ENCODE results near the gene LTBP1. TPM values are rescaled to one million over a fixed set of nuclear protein-coding genes. Genes with fewer than 3 reads are reported as not detected.

LTBP1 gene
- total and polyA plus RNA-seq, 2 experiments from 2014 or later: 15.7 to 49.8 TPM

DNA sequence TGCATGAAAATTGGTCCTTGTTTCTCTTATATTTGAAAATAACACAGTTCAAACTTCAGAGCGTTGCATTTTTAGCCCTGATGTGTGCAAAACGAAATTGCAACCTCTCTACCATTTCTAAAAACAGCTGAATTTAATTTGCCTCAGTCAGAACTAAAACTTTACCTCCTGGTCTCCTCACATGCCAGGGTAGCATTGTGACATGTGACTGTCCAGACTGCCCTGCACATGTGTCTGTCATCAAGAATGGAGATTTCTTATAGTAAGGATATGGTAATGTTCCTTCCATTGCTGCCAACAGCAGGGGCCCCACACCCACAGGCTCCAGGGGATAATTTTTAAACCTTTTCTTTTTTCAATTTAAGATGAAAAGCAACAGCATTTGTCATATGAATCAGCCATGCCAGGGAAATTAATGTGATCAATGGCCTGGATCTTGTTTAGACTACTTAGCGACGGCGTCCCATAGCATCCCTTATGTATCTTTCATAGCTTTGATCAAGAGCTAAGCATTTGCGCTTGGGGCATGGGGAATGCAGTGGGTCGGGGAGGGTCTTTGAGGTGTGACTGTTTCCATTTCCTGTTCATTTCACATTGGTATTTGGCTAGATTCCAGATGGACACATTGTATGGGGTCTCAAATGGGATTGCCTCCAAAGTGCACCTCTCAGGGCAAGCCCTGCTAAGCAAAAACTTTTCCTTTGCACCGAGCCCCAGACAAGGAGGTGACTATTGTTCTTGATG is 437.3 kb downstream of the LTBP1 start:
- H3K4me3 ChIP-seq: no peak overlapping the region
- no peaks in the 10 kb centered on the region; the same call in 1 of the 3 replicates for H3K9me3 Mint-ChIP-seq
- H3K27ac Mint-ChIP-seq: no peak overlapping the region; the same call in 1 of the 2 replicates
- H3K4me1 Mint-ChIP-seq: peaks cover 14% of the 10 kb centered on the region; the same call in 2 of the 3 replicates
- no peak overlapping the region for H3K4me3 Mint-ChIP-seq
- no peak overlapping the region for H3K27ac ChIP-seq (ENCODE audit: low read depth)
- H3K27me3 ChIP-seq (ENCODE audit: insufficient read depth): no peaks in the 10 kb centered on the region
- H2AFZ ChIP-seq: no peak overlapping the region
- no peak overlapping the region for H3K4me2 ChIP-seq
- peaks cover 20% of the 10 kb centered on the region for H3K4me1 ChIP-seq (ENCODE audit: insufficient read depth)
- H3K27me3 Mint-ChIP-seq (ENCODE audit: insufficient read depth, low read depth, poor library complexity): peaks cover 6% of the 10 kb centered on the region
- no peaks in the 10 kb centered on the region; the same call in 2 of the 3 replicates for H3K36me3 Mint-ChIP-seq (ENCODE audit: low read depth)
- H4K20me1 ChIP-seq (replicated peaks; ENCODE audit: insufficient read depth): no peaks in the 10 kb centered on the region
- no peaks in the 10 kb centered on the region for H3K9me2 ChIP-seq (ENCODE audit: insufficient read depth)
- no peaks in the 10 kb centered on the region for H3K36me3 ChIP-seq (ENCODE audit: insufficient read depth)
- no peak for ATAC-seq
- no peaks in the 10 kb centered on the region for H3F3A ChIP-seq (replicated peaks; ENCODE audit: low read depth)
- no peaks in the 10 kb centered on the region for H3K79me2 ChIP-seq (replicated peaks; ENCODE audit: insufficient read depth)
- no peak for DNase-seq (ENCODE audit: low spot score)
- no peak for TF ChIP-seq JUNB (IDR thresholded peaks at IDR 0.05; ENCODE audit: unreplicated experiment)

DNA sequence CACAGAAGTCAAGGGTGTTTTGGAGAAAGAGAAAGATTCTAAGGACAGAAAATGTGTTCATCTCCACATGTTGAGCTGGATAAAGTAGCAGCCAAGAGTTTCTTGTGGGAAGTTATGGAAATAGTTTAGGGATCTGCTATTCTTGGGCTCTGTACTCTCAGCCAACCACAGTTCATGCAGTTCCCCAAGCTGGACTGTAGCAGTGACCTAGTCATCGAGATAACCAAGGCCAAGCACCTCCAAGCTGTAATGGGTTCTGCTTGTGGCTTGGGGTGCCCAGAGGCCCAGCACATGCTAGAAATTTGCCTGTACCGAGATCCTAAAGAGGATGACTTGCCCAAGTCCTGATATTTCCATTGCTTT is 437.8 kb downstream of the LTBP1 start:
- no peak overlapping the region for H3K4me2 ChIP-seq
- Mint-ChIP-seq H3K36me3 (ENCODE audit: low read depth) (no peaks in the 10 kb centered on the region; the same call in 2 of the 3 replicates), H3K27ac (no peak overlapping the region), H3K9me3 (no peaks in the 10 kb centered on the region; the same call in 2 of the 3 replicates), H3K27me3 (ENCODE audit: insufficient read depth, low read depth, poor library complexity) (peaks cover 6% of the 10 kb centered on the region), H3K4me1 (peaks cover 10% of the 10 kb centered on the region; the same call in 2 of the 3 replicates), H3K4me3 (no peak overlapping the region)
- no peaks in the 10 kb centered on the region for H3K36me3 ChIP-seq (ENCODE audit: insufficient read depth)
- no peaks in the 10 kb centered on the region for H3K27me3 ChIP-seq (ENCODE audit: insufficient read depth)
- no peak overlapping the region for H2AFZ ChIP-seq
- H4K20me1 ChIP-seq (replicated peaks; ENCODE audit: insufficient read depth): no peaks in the 10 kb centered on the region
- DNase-seq (ENCODE audit: low spot score): no peak
- no peak for ATAC-seq
- no peaks in the 10 kb centered on the region for H3K9me2 ChIP-seq (ENCODE audit: insufficient read depth)
- no peaks in the 10 kb centered on the region for H3F3A ChIP-seq (replicated peaks; ENCODE audit: low read depth)
- no peak overlapping the region for H3K27ac ChIP-seq (ENCODE audit: low read depth)
- no peaks in the 10 kb centered on the region for H3K79me2 ChIP-seq (replicated peaks; ENCODE audit: insufficient read depth)
- peaks cover 15% of the 10 kb centered on the region for H3K4me1 ChIP-seq (ENCODE audit: insufficient read depth)
- no peak overlapping the region for H3K4me3 ChIP-seq
- TF ChIP-seq STAT1 (IDR thresholded peaks at IDR 0.05; ENCODE audit: unreplicated experiment) (no peak), JUNB (IDR thresholded peaks at IDR 0.05; ENCODE audit: unreplicated experiment) (no peak), EZH2phosphoT487 (IDR thresholded peaks at IDR 0.05; ENCODE audit: unreplicated experiment) (no peak), POLR2AphosphoS5 (IDR thresholded peaks at IDR 0.05; ENCODE audit: low read depth) (no peak), CREB1 (CRISPR knock-in tag; IDR thresholded peaks at IDR 0.05; ENCODE audit: low read depth) (no peak), ZNF331 (CRISPR knock-in tag; IDR thresholded peaks at IDR 0.05; ENCODE audit: low read depth) (no peak), ZNF114 (CRISPR knock-in tag; IDR thresholded peaks at IDR 0.05) (no peak)
- TF ChIP-seq, protein P1, sequence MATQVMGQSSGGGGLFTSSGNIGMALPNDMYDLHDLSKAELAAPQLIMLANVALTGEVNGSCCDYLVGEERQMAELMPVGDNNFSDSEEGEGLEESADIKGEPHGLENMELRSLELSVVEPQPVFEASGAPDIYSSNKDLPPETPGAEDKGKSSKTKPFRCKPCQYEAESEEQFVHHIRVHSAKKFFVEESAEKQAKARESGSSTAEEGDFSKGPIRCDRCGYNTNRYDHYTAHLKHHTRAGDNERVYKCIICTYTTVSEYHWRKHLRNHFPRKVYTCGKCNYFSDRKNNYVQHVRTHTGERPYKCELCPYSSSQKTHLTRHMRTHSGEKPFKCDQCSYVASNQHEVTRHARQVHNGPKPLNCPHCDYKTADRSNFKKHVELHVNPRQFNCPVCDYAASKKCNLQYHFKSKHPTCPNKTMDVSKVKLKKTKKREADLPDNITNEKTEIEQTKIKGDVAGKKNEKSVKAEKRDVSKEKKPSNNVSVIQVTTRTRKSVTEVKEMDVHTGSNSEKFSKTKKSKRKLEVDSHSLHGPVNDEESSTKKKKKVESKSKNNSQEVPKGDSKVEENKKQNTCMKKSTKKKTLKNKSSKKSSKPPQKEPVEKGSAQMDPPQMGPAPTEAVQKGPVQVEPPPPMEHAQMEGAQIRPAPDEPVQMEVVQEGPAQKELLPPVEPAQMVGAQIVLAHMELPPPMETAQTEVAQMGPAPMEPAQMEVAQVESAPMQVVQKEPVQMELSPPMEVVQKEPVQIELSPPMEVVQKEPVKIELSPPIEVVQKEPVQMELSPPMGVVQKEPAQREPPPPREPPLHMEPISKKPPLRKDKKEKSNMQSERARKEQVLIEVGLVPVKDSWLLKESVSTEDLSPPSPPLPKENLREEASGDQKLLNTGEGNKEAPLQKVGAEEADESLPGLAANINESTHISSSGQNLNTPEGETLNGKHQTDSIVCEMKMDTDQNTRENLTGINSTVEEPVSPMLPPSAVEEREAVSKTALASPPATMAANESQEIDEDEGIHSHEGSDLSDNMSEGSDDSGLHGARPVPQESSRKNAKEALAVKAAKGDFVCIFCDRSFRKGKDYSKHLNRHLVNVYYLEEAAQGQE (IDR thresholded peaks at IDR 0.05; ENCODE audit: unreplicated experiment): no peak
- TF ChIP-seq, protein P2, sequence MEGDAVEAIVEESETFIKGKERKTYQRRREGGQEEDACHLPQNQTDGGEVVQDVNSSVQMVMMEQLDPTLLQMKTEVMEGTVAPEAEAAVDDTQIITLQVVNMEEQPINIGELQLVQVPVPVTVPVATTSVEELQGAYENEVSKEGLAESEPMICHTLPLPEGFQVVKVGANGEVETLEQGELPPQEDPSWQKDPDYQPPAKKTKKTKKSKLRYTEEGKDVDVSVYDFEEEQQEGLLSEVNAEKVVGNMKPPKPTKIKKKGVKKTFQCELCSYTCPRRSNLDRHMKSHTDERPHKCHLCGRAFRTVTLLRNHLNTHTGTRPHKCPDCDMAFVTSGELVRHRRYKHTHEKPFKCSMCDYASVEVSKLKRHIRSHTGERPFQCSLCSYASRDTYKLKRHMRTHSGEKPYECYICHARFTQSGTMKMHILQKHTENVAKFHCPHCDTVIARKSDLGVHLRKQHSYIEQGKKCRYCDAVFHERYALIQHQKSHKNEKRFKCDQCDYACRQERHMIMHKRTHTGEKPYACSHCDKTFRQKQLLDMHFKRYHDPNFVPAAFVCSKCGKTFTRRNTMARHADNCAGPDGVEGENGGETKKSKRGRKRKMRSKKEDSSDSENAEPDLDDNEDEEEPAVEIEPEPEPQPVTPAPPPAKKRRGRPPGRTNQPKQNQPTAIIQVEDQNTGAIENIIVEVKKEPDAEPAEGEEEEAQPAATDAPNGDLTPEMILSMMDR (conservative IDR thresholded peaks at IDR 0.05; ENCODE audit: low read depth in 2 of 2): no peak
- TF ChIP-seq, protein P3, sequence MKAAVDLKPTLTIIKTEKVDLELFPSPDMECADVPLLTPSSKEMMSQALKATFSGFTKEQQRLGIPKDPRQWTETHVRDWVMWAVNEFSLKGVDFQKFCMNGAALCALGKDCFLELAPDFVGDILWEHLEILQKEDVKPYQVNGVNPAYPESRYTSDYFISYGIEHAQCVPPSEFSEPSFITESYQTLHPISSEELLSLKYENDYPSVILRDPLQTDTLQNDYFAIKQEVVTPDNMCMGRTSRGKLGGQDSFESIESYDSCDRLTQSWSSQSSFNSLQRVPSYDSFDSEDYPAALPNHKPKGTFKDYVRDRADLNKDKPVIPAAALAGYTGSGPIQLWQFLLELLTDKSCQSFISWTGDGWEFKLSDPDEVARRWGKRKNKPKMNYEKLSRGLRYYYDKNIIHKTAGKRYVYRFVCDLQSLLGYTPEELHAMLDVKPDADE (IDR thresholded peaks at IDR 0.05): no peak

Data from GM23338 (cell line).